HEK293 (cell line): ENCODE results near the gene GATM.

Experiments
- CTCF ChIA-PET: fragments of 350-600 bp; formaldehyde crosslinking; extraction: SDS; loops from one replicate; lab custom pipeline; 2021; ENCODE audit warnings: antibody characterized with exemption; lab: Yijun Ruan, JAX
- POLR2A ChIA-PET: fragments of 300-600 bp; formaldehyde crosslinking; extraction: SDS; loops from one replicate; lab custom pipeline; 2020; ENCODE audit warnings: antibody characterized with exemption, inconsistent platforms; lab: Yijun Ruan, JAX
- H3K27ac ChIP-seq: fragments of 200-500 bp; sonication (Bioruptor generic); 2 replicates; pipeline ENCODE4 v1.5.1; 2014; ENCODE audit warnings: low read depth, low read length, control low read depth, inconsistent platforms; ENCODE audit errors: extremely low read depth
- H3K36me3 ChIP-seq, 2 experiments: fragments of 200-500 bp in 1 of 2; sonication (Bioruptor generic) in 1 of 2; 1 replicate in 1 of 2; 2 replicates in 1 of 2; pipeline ENCODE4 v1.5.1; 2014 to 2017; ENCODE audit warnings: inconsistent platforms in 2 of 2, low read length in 2 of 2; ENCODE audit not compliant: control insufficient read depth in 2 of 2, insufficient read depth in 1 of 2
- H3K4me1 ChIP-seq: fragments of 200-500 bp; sonication (Bioruptor generic); 2 replicates; pipeline ENCODE4 v1.5.1; 2014; ENCODE audit warnings: mild to moderate bottlenecking, low read length, inconsistent platforms; ENCODE audit not compliant: control insufficient read depth, insufficient read depth
- H3K4me3 ChIP-seq: 2 replicates; pipeline ENCODE4 v1.5.1; 2011; ENCODE audit warnings: low read depth, mild to moderate bottlenecking, control low read depth, low read length, moderate library complexity
- H3K9me3 ChIP-seq: fragments of 200-500 bp; sonication (Bioruptor generic); 2 replicates; pipeline ENCODE4 v1.5.1; 2014; ENCODE audit warnings: low read depth, low read length, inconsistent platforms; ENCODE audit not compliant: control insufficient read depth, insufficient read depth
- BCL11A ChIP-seq: fragments of 450-650 bp; formaldehyde crosslinking; IDR thresholded peaks from 2 replicates; pipeline ENCODE4 v1.5.1; 2016; ENCODE audit warnings: low read depth, missing biosample characterization, missing genetic modification characterization
- GFI1B ChIP-seq: fragments of 450-650 bp; formaldehyde crosslinking; IDR thresholded peaks from 2 replicates; pipeline ENCODE4 v1.5.1; 2016; ENCODE audit warnings: missing biosample characterization, missing genetic modification characterization
- KLF1 ChIP-seq: fragments of 450-650 bp; formaldehyde crosslinking; IDR thresholded peaks from 2 replicates; pipeline ENCODE4 v1.5.1; 2016; ENCODE audit warnings: missing biosample characterization, missing genetic modification characterization
- KLF16 ChIP-seq: fragments of 450-650 bp; formaldehyde crosslinking; IDR thresholded peaks from 2 replicates; pipeline ENCODE4 v1.5.1; 2017; ENCODE audit warnings: missing biosample characterization, missing genetic modification characterization
- PBX3 ChIP-seq: sonication (generic); formaldehyde crosslinking; IDR thresholded peaks from 2 replicates; pipeline ENCODE4 v1.8.1; 2022; ENCODE audit warnings: mild to moderate bottlenecking, moderate library complexity, missing genetic modification reagents
- PRDM1 ChIP-seq: fragments of 450-650 bp; formaldehyde crosslinking; IDR thresholded peaks from 2 replicates; pipeline ENCODE4; 2016; ENCODE audit warnings: missing biosample characterization, missing genetic modification characterization
- SP3 ChIP-seq: fragments of 450-650 bp; formaldehyde crosslinking; IDR thresholded peaks from 2 replicates; pipeline ENCODE4 v1.5.1; 2016; ENCODE audit warnings: missing biosample characterization, missing genetic modification characterization
- TCF7L2 ChIP-seq: IDR thresholded peaks from 2 replicates; pipeline ENCODE4 v1.6.1; 2011; ENCODE audit warnings: low read depth, mild to moderate bottlenecking, inconsistent platforms, low read length, moderate library complexity, borderline replicate concordance
- ZBTB26 ChIP-seq: fragments of 450-650 bp; formaldehyde crosslinking; optimal IDR thresholded peaks from 2 replicates; pipeline ENCODE3; 2016; ENCODE audit warnings: missing biosample characterization, mild to moderate bottlenecking, missing genetic modification characterization
- ZBTB48 ChIP-seq: fragments of 450-650 bp; formaldehyde crosslinking; IDR thresholded peaks from 2 replicates; pipeline ENCODE4 v1.5.1; 2016; ENCODE audit warnings: missing biosample characterization, missing genetic modification characterization
- ZNF112 ChIP-seq: fragments of 450-650 bp; formaldehyde crosslinking; IDR thresholded peaks from 2 replicates; pipeline ENCODE4 v1.5.0; 2017; ENCODE audit warnings: missing biosample characterization, missing genetic modification characterization
- ZNF23 ChIP-seq: fragments of 450-650 bp; formaldehyde crosslinking; IDR thresholded peaks from 2 replicates; pipeline ENCODE4 v1.5.1; 2016; ENCODE audit warnings: missing biosample characterization, missing genetic modification characterization, borderline replicate concordance
- ZNF274 ChIP-seq, 2 experiments: fragments of 200-500 bp in 1 of 2; fragments of 450-650 bp in 1 of 2; sonication (Bioruptor generic) in 1 of 2; formaldehyde crosslinking in 1 of 2; IDR thresholded peaks; 2 replicates each; pipeline versions ENCODE4 v1.5.1 to v1.6.1; 2014 to 2016; ENCODE audit warnings: borderline replicate concordance in 1 of 2, inconsistent platforms in 1 of 2, low read length in 1 of 2, missing biosample characterization in 1 of 2, missing genetic modification characterization in 1 of 2
- ZNF292 ChIP-seq: fragments of 450-650 bp; formaldehyde crosslinking; IDR thresholded peaks from 2 replicates; pipeline ENCODE4 v1.5.1; 2016; ENCODE audit warnings: low read depth, missing biosample characterization, missing genetic modification characterization, borderline replicate concordance
- ZNF423 ChIP-seq: fragments of 450-650 bp; formaldehyde crosslinking; IDR thresholded peaks from 2 replicates; pipeline ENCODE4 v1.5.1; 2016; ENCODE audit warnings: missing biosample characterization, missing genetic modification characterization
- ZNF660 ChIP-seq: fragments of 450-650 bp; IDR thresholded peaks from 2 replicates; pipeline ENCODE4 v1.5.1; 2018; ENCODE audit warnings: missing biosample characterization, mild to moderate bottlenecking, missing genetic modification characterization
- ZNF692 ChIP-seq: fragments of 450-650 bp; formaldehyde crosslinking; IDR thresholded peaks from 2 replicates; pipeline ENCODE4 v1.5.1; 2016; ENCODE audit warnings: missing biosample characterization, missing genetic modification characterization
- ZNF747 ChIP-seq: fragments of 450-650 bp; formaldehyde crosslinking; IDR thresholded peaks from 2 replicates; pipeline ENCODE4 v1.5.1; 2016; ENCODE audit warnings: missing biosample characterization, missing genetic modification characterization
- ZSCAN30 ChIP-seq: fragments of 450-650 bp; IDR thresholded peaks from 2 replicates; pipeline ENCODE4 v1.5.1; 2018; ENCODE audit warnings: missing biosample characterization, mild to moderate bottlenecking, missing genetic modification characterization, moderate library complexity

The GATM gene

GRCh38 chr15:45378149-45378912 is at the start of gene GATM:
GATM (minus strand) TSS chr15:45378544; CDS start chr15:45378453, 91 bp downstream.
- ChIA-PET POLR2A (interaction anchor here (0.7 kb wide), 1 partner anchor 24 kb away, joined by 3 read pairs; a partner anchor contains a TSS), CTCF (interaction anchor here (0.7 to 1.1 kb wide), 3 partner anchors 14 to 174 kb away, joined by 3 to 7 read pairs (median 3); no protein-coding TSS in a partner anchor)
- H3K9me3 ChIP-seq: no peaks in the 10 kb centered on the region
- H3K4me3 ChIP-seq: peak within 1 kb of the TSS; percentile 23
- no peaks in the 10 kb centered on the region; the same call in 1 of the 2 replicates for H3K4me1 ChIP-seq
- TF ChIP-seq ZBTB26 (tag by site-specific recombination): no peak
- TF ChIP-seq ZNF23 (tag by site-specific recombination): no peak
- TF ChIP-seq ZNF423 (tag by site-specific recombination): no peak
- no peak for TF ChIP-seq BCL11A (tag by site-specific recombination)
- TF ChIP-seq ZNF274 (IDR thresholded peaks at IDR 0.05; ENCODE audit: low read length): no peak
- no peak for TF ChIP-seq ZNF274 (tag by site-specific recombination; IDR thresholded peaks at IDR 0.05; ENCODE audit: borderline replicate concordance)
- no peak for TF ChIP-seq PRDM1 (tag by site-specific recombination)
- no peak for TF ChIP-seq SP3 (tag by site-specific recombination)
- TF ChIP-seq ZBTB48: no peak
- TF ChIP-seq ZNF112 (tag by site-specific recombination): no peak
- TF ChIP-seq KLF1 (tag by site-specific recombination): no peak
- H3K36me3 ChIP-seq: no peaks in the 10 kb centered on the region
- H3K27ac ChIP-seq: peak within 1 kb of the TSS; percentile 22; the same call in 1 of the 2 replicates

- POLR2A ChIA-PET: no interaction called here
Measured at GRCh38 chr15:45427085-45427484, 48.7 kb upstream of the GATM start.

More at GRCh38 chr15:45427085-45427484, 48.7 kb upstream of the GATM start:
- no peak overlapping the region for H3K4me3 ChIP-seq
- no peaks in the 10 kb centered on the region for H3K9me3 ChIP-seq
- H3K4me1 ChIP-seq: 0 out of 2 replicates have a peak, but pooled peaks cover 3% of the 10 kb centered on the region
- peaks cover 0 to 6% of the 10 kb centered on the region in 2 experiments; a peak in 1 of 3 replicates for H3K36me3 ChIP-seq
- no peak for TF ChIP-seq ZNF692 (tag by site-specific recombination)
- no peak for TF ChIP-seq ZNF660 (tag by site-specific recombination)
- no peak for TF ChIP-seq TCF7L2
- TF ChIP-seq ZNF292 (tag by site-specific recombination): no peak
- no peak for TF ChIP-seq GFI1B (tag by site-specific recombination)
- no peak for TF ChIP-seq ZNF747 (tag by site-specific recombination)
- no peak for TF ChIP-seq ZSCAN30 (tag by site-specific recombination)
- no peak for TF ChIP-seq KLF1 (tag by site-specific recombination)
- no peak for TF ChIP-seq KLF16
- no peak for TF ChIP-seq PBX3
- CTCF ChIA-PET: interaction anchor here (1.2 to 1.8 kb wide), 2 partner anchors 30 to 264 kb away, joined by 3 to 13 read pairs; no protein-coding TSS in a partner anchor
- H3K27ac ChIP-seq: no peak overlapping the region
